Measurements from ENCODE around the gene LHX2. TPM values are rescaled to one million over a fixed set of nuclear protein-coding genes. Genes with fewer than 3 reads are reported as not detected.

Gene LHX2, protein sequence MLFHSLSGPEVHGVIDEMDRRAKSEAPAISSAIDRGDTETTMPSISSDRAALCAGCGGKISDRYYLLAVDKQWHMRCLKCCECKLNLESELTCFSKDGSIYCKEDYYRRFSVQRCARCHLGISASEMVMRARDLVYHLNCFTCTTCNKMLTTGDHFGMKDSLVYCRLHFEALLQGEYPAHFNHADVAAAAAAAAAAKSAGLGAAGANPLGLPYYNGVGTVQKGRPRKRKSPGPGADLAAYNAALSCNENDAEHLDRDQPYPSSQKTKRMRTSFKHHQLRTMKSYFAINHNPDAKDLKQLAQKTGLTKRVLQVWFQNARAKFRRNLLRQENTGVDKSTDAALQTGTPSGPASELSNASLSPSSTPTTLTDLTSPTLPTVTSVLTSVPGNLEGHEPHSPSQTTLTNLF
- total RNA-seq = not detected in 2 replicates

DNA sequence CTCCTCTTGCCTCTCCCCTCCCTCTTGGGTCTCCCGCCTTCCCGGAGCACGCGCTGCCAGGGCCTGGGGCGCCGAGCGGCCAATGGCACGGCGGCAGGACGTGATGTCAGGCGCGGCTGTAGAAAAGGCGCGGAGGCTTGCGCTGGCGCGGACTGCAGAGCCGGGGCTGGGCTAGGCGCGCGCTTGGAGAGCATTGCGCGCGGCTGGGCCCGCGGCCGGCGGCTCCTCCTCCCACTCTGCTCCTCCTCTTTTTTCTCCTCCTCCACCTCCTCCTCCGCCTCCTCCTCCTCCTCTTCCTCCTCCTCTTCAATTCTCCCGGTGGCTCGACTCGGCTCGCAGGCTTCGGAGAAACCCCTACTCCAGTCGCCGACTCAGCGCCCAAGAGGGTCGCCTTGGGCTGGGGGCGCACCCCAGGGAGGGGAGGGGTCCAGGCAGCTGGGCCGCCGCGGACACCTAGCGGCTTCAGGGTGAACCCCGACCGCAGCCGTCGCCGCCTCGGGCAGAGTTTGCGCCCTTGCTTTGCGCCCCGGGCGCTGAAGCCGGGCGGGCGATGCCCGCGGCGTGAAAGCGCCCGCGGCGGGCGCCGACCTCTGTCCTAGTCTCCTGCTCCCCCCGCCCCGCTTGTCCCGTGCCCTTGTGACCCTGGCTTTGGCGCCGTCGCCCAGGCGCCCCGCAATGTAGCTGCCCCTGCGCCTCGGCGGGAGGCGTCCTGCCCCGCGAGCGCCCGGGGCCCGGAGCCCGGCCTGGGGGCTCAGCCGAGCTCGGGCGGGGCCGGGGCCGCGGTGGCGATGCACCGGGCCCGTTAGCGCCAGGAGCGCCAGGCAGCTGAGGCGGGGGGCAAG is at the start of gene LHX2:
LHX2 (plus strand) TSS at position 309 of the 842 bp plus-strand sequence. CDS start 581 bp downstream, outside the sequence.

Other genes starting within 250 kb of the LHX2 start
- 9.5 and 12.9 TPM in 2 replicates for gene DENND1A, start 81.6 kb upstream of the LHX2 start, total RNA-seq
- gene NEK6, start 246.2 kb downstream of the LHX2 start, total RNA-seq = 26.0 and 40.8 TPM in 2 replicates